GM12878 (cell line): ENCODE data around the gene F12. TPM values are rescaled to one million over a fixed set of nuclear protein-coding genes. Genes with fewer than 3 reads are reported as not detected.

ENCODE experiments used
- BACH1 ChIP-seq: fragments of 450-650 bp; IDR thresholded peaks from 2 replicates; pipeline ENCODE4 v1.6.1; 2017; ENCODE audit warnings: mild to moderate bottlenecking, borderline replicate concordance
- BCL3 ChIP-seq: IDR thresholded peaks from 2 replicates; pipeline ENCODE4 v1.6.1; 2011; ENCODE audit warnings: borderline replicate concordance, low read depth, mild to moderate bottlenecking, moderate library complexity, low read length; ENCODE audit not compliant: insufficient read depth, poor library complexity, severe bottlenecking
- BMI1 ChIP-seq: fragments of 450-650 bp; IDR thresholded peaks from 2 replicates; pipeline ENCODE4 v1.6.1; 2016; ENCODE audit warnings: mild to moderate bottlenecking, moderate library complexity, borderline replicate concordance
- CBFB ChIP-seq: IDR thresholded peaks from 2 replicates; pipeline ENCODE4 v1.6.1; 2016; ENCODE audit warnings: antibody characterized with exemption, low read depth
- CBX3 ChIP-seq: fragments of 200-600 bp; sonication (generic); IDR thresholded peaks from 2 replicates; pipeline ENCODE4 v1.6.1; 2016; ENCODE audit warnings: low read depth, borderline replicate concordance
- CHD2 ChIP-seq: IDR thresholded peaks from 2 replicates; pipeline ENCODE4 v1.6.1; 2011; ENCODE audit warnings: low read depth, low read length, improper control_type of control experiment, borderline replicate concordance
- CREB1 ChIP-seq: IDR thresholded peaks from 2 replicates; pipeline ENCODE4 v1.6.1; 2012; ENCODE audit warnings: low read depth, mild to moderate bottlenecking, inconsistent platforms
- FOS ChIP-seq: IDR thresholded peaks from 3 replicates; pipeline ENCODE4 v1.6.1; 2011; ENCODE audit warnings: borderline replicate concordance; ENCODE audit not compliant: insufficient read length; ENCODE audit errors: extremely low read depth
- HCFC1 ChIP-seq: fragments of 150-350 bp; IDR thresholded peaks from 2 replicates; pipeline ENCODE4 v1.6.1; 2014; ENCODE audit warnings: low read length
- HDGF ChIP-seq: fragments of 450-650 bp; IDR thresholded peaks from 2 replicates; pipeline ENCODE4 v1.6.1; 2016; ENCODE audit warnings: antibody characterized with exemption
- KDM1A ChIP-seq: fragments of 200-600 bp; sonication (generic); IDR thresholded peaks from 2 replicates; pipeline ENCODE4 v1.6.1; 2016; ENCODE audit warnings: borderline replicate concordance
- MXI1 ChIP-seq: fragments of 150-350 bp; IDR thresholded peaks from 2 replicates; pipeline ENCODE4 v1.6.1; 2011; ENCODE audit warnings: low read depth, mild to moderate bottlenecking, inconsistent platforms, low read length, improper control_type of control experiment
- MYB ChIP-seq: fragments of 150-350 bp; IDR thresholded peaks from 2 replicates; pipeline ENCODE4 v1.6.1; 2014; ENCODE audit warnings: mild to moderate bottlenecking, low read depth, low read length, borderline replicate concordance
- MYC ChIP-seq: IDR thresholded peaks from 2 replicates; pipeline ENCODE4 v1.6.1; 2011; ENCODE audit warnings: mild to moderate bottlenecking, low read length, moderate library complexity, inconsistent platforms; ENCODE audit not compliant: insufficient read depth, insufficient replicate concordance, insufficient read length, severe bottlenecking
- NFYA ChIP-seq: IDR thresholded peaks from 2 replicates; pipeline ENCODE4 v1.6.1; 2011; ENCODE audit warnings: low read depth, mild to moderate bottlenecking, low read length, improper control_type of control experiment, borderline replicate concordance
- NR2F1 ChIP-seq: fragments of 450-650 bp; conservative IDR thresholded peaks from 2 replicates; pipeline ENCODE4 v1.6.1; 2017; ENCODE audit warnings: mild to moderate bottlenecking
- POLR2A ChIP-seq: IDR thresholded peaks from 2 replicates; pipeline ENCODE4 v1.6.1; 2011; ENCODE audit warnings: low read depth, mild to moderate bottlenecking, low read length
- RAD21 ChIP-seq: IDR thresholded peaks from 2 replicates; pipeline ENCODE4 v1.6.1; 2011; ENCODE audit warnings: mild to moderate bottlenecking, low read depth, low read length, moderate library complexity; ENCODE audit not compliant: insufficient read depth
- RCOR1 ChIP-seq: conservative IDR thresholded peaks from 2 replicates; pipeline ENCODE4 v1.6.1; 2012; ENCODE audit warnings: low read depth, low read length, improper control_type of control experiment
- SREBF2 ChIP-seq: IDR thresholded peaks from 2 replicates; pipeline ENCODE4 v1.6.1; 2012; ENCODE audit warnings: mild to moderate bottlenecking, low read length
- STAT3 ChIP-seq: IDR thresholded peaks from 2 replicates; pipeline ENCODE4 v1.6.1; 2011; ENCODE audit warnings: low read depth, low read length, improper control_type of control experiment
- TCF3 ChIP-seq: IDR thresholded peaks from 2 replicates; pipeline ENCODE4 v1.6.1; 2012; ENCODE audit warnings: low read depth, mild to moderate bottlenecking, low read length, borderline replicate concordance; ENCODE audit not compliant: insufficient read depth
- YBX1 ChIP-seq: fragments of 450-650 bp; IDR thresholded peaks from 2 replicates; pipeline ENCODE4 v1.6.1; 2016; ENCODE audit warnings: antibody characterized with exemption
- ZZZ3 ChIP-seq: IDR thresholded peaks from 2 replicates; pipeline ENCODE4 v1.6.1; 2011; ENCODE audit warnings: low read depth; ENCODE audit not compliant: control insufficient read depth, insufficient read length
- polyA plus RNA-seq, 11 experiments: library from polyadenylated mRNA; depleted of rRNA in 4 of 11; unstranded in 6 of 11; stranded (reverse) in 5 of 11; fragments of >200 nt; fragmentation: Nextera tagmentation in 4 of 11; fragmentation: Illumina TruSeq in 1 of 11; extraction: Ambion mirVana in 4 of 11; extraction: Trizol in 1 of 11; gene quantifications; 1 replicate in 1 of 11; 2 replicates in 10 of 11; pipeline versions ENCODE4 v1.2.1 to v1.2.3, GENCODE V29; 2011 to 2016; ENCODE audit warnings: inconsistent platforms in 2 of 11, missing spikeins in 2 of 11, low read depth in 1 of 11
- total RNA-seq, 4 experiments: library from RNA; depleted of rRNA in 3 of 4; stranded (reverse); fragments of >200 nt in 3 of 4; fragmentation: Illumina TruSeq in 1 of 4; extraction: Trizol in 1 of 4; gene quantifications; 2 replicates each; pipeline versions ENCODE4 v1.2.1 to v1.2.3, GENCODE V29; 2013 to 2021
- TF ChIP-seq, protein P1 (sequence below): fragments of 450-650 bp; IDR thresholded peaks from 2 replicates; pipeline ENCODE4 v1.6.1; 2018; ENCODE audit warnings: borderline replicate concordance, mild to moderate bottlenecking; ENCODE audit not compliant: partially characterized antibody
- TF ChIP-seq, protein P2 (sequence below): fragments of 450-650 bp; IDR thresholded peaks from 2 replicates; pipeline ENCODE4 v1.6.1; 2017; ENCODE audit warnings: mild to moderate bottlenecking, low read depth, inconsistent platforms; ENCODE audit not compliant: poor library complexity, severe bottlenecking

Gene F12
- total and polyA plus RNA-seq, 10 of the 15 experiments (the other 5 are each of a cell fraction or from before 2014, with no cell fraction given) = 0.25 to 11.3 (median 5.5) TPM

GRCh38 chr5:177446200-177447065 is 37.1 kb upstream of the F12 start, which contains the start of gene PRR7 (continued):
- TF ChIP-seq NFYA (no peak), MXI1 (no peak), BMI1 (no peak), CHD2 (no peak), YBX1 (no peak), HCFC1 (no peak), HDGF (peak; percentile 63; the same call in 1 of the 2 replicates), BCL3 (peak; percentile 9), MYC (no peak), FOS (no peak), KDM1A (no peak), BACH1 (peak; percentile 87), CREB1 (no peak), TCF3 (0 out of 2 replicates have a peak, but pooled peaks have one; percentile 70), SREBF2 (no peak), RAD21 (no peak), RCOR1 (no peak), CBX3 (no peak), POLR2A (no peak), STAT3 (no peak), CBFB (no peak), NR2F1 (0 out of 2 replicates have a peak, but pooled peaks have one; percentile 73), MYB (no peak), ZZZ3 (no peak)
- TF ChIP-seq, protein P1, sequence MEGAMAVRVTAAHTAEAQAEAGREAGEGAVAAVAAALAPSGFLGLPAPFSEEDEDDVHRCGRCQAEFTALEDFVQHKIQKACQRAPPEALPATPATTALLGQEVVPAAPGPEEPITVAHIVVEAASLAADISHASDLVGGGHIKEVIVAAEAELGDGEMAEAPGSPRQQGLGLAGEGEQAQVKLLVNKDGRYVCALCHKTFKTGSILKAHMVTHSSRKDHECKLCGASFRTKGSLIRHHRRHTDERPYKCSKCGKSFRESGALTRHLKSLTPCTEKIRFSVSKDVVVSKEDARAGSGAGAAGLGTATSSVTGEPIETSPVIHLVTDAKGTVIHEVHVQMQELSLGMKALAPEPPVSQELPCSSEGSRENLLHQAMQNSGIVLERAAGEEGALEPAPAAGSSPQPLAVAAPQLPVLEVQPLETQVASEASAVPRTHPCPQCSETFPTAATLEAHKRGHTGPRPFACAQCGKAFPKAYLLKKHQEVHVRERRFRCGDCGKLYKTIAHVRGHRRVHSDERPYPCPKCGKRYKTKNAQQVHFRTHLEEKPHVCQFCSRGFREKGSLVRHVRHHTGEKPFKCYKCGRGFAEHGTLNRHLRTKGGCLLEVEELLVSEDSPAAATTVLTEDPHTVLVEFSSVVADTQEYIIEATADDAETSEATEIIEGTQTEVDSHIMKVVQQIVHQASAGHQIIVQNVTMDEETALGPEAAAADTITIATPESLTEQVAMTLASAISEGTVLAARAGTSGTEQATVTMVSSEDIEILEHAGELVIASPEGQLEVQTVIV = no peak
- TF ChIP-seq, protein P2, sequence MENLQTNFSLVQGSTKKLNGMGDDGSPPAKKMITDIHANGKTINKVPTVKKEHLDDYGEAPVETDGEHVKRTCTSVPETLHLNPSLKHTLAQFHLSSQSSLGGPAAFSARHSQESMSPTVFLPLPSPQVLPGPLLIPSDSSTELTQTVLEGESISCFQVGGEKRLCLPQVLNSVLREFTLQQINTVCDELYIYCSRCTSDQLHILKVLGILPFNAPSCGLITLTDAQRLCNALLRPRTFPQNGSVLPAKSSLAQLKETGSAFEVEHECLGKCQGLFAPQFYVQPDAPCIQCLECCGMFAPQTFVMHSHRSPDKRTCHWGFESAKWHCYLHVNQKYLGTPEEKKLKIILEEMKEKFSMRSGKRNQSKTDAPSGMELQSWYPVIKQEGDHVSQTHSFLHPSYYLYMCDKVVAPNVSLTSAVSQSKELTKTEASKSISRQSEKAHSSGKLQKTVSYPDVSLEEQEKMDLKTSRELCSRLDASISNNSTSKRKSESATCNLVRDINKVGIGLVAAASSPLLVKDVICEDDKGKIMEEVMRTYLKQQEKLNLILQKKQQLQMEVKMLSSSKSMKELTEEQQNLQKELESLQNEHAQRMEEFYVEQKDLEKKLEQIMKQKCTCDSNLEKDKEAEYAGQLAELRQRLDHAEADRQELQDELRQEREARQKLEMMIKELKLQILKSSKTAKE = no peak
